Osteoblast (primary cell): Measurements from ENCODE around the gene OPN4. TPM values are rescaled to one million over a fixed set of nuclear protein-coding genes. Genes with fewer than 3 reads are reported as not detected.

ENCODE experiments used
- DNase-seq: peaks from one replicate; pipeline ENCODE4 v3.0.0; 2011; ENCODE audit warnings: low spot score, mixed read lengths; ENCODE audit not compliant: insufficient read length; ENCODE audit errors: missing footprints
- H2AFZ ChIP-seq: 2 replicates; pipeline ENCODE4 v1.6.0; 2011; ENCODE audit warnings: mild to moderate bottlenecking, low read length
- H3K27ac ChIP-seq: 2 replicates; pipeline ENCODE4 v1.5.1; 2011; ENCODE audit warnings: mild to moderate bottlenecking, low read depth, low read length, moderate library complexity
- H3K27me3 ChIP-seq: 2 replicates; pipeline ENCODE4 v1.6.0; 2012; ENCODE audit warnings: mild to moderate bottlenecking, control low read depth, inconsistent platforms, low read length, moderate library complexity; ENCODE audit not compliant: insufficient read depth
- H3K36me3 ChIP-seq: 2 replicates; pipeline ENCODE4 v1.5.1; 2011; ENCODE audit warnings: mild to moderate bottlenecking, low read length, control low read depth, moderate library complexity; ENCODE audit not compliant: insufficient read depth
- H3K4me1 ChIP-seq: 2 replicates; pipeline ENCODE4 v1.5.1; 2011; ENCODE audit warnings: mild to moderate bottlenecking, low read length, control low read depth, moderate library complexity; ENCODE audit not compliant: insufficient read depth
- H3K4me2 ChIP-seq: 2 replicates; pipeline ENCODE4 v1.6.0; 2011; ENCODE audit warnings: mild to moderate bottlenecking, low read length; ENCODE audit not compliant: insufficient read depth
- H3K4me3 ChIP-seq: fragments of 200-600 bp; sonication (generic); 3 replicates; pipeline ENCODE4 v1.5.1; 2012; ENCODE audit warnings: mild to moderate bottlenecking, low read length, inconsistent platforms; ENCODE audit not compliant: insufficient read depth
- H3K79me2 ChIP-seq: 2 replicates; pipeline ENCODE4 v1.6.0; 2012; ENCODE audit warnings: mild to moderate bottlenecking, low read length, control low read depth, inconsistent platforms; ENCODE audit not compliant: insufficient read depth
- H3K9me3 ChIP-seq: 2 replicates; pipeline ENCODE4 v1.5.1; 2011; ENCODE audit warnings: low read depth, low read length, control low read depth
- H4K20me1 ChIP-seq: 2 replicates; pipeline ENCODE4 v1.6.0; 2012; ENCODE audit warnings: mild to moderate bottlenecking, low read length, control low read depth; ENCODE audit not compliant: insufficient read depth
- CTCF ChIP-seq: IDR thresholded peaks from 2 replicates; pipeline ENCODE4 v1.5.1; 2011; ENCODE audit warnings: mild to moderate bottlenecking, low read depth, low read length, moderate library complexity; ENCODE audit errors: extremely low read depth
- total RNA-seq: library from RNA; depleted of rRNA; stranded (reverse); fragments of >200 nt; gene quantifications from 2 replicates; pipeline ENCODE4 v1.2.3, GENCODE V29; 2012

OPN4 gene
- total RNA-seq, 1 donor: not detected

- no peaks in the 10 kb centered on the region for H3K79me2 ChIP-seq
- no peak overlapping the region for H3K4me2 ChIP-seq
- H3K9me3 ChIP-seq: no peaks in the 10 kb centered on the region
- H4K20me1 ChIP-seq: no peaks in the 10 kb centered on the region
- TF ChIP-seq CTCF: no peak
- no peak overlapping the region for H2AFZ ChIP-seq
- no peak overlapping the region for H3K27ac ChIP-seq
- DNase-seq: peak; percentile 68
- H3K27me3 ChIP-seq: no peaks in the 10 kb centered on the region
- no peaks in the 10 kb centered on the region for H3K36me3 ChIP-seq
- no peak overlapping the region for H3K4me3 ChIP-seq
- peaks cover 17% of the 10 kb centered on the region for H3K4me1 ChIP-seq
These were observed 3.3 kb upstream of the OPN4 start for GRCh38 chr10:86651021-86651471.

DNA sequence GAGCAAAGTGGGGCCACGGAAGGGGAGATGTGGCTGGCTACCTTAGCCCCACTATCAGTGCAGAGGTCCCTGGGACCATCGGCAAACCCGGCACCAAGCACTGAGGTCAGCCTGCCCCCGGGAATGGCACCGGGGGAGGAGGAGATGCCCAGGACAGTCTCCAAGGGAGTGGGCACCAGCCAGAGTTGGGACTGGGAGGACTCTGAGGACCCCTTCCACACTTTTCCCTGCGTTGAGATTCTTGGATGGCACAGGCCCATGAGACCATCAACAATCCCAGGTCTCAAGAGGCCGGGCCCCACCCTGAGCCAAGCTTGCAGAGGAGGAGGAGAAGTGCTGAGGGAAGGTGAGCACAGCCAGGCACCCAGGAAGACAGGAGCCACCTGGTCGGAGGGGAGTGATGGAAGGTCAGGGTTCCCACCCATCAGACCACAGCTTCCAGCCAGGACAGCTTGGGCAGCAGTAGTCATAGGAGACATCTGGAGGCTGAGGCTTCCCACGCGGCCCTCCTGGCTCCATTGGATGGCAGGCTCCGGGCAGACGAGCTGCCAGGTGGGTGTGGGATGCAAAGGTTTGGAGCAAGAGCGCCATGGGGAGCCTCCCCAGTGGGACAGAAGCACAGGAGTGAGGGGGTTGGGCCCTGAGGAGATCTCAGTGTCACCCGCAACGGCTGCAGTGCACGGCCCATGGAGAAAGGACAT lies 2.6 kb upstream of the OPN4 start:
- Histone ChIP-seq H3K27me3 (no peaks in the 10 kb centered on the region), H3K4me1 (peaks cover 17% of the 10 kb centered on the region), H3K9me3 (no peaks in the 10 kb centered on the region), H3K4me2 (no peak overlapping the region), H4K20me1 (no peaks in the 10 kb centered on the region), H3K4me3 (no peak overlapping the region), H3K79me2 (no peaks in the 10 kb centered on the region), H2AFZ (no peak overlapping the region), H3K27ac (no peak overlapping the region), H3K36me3 (no peaks in the 10 kb centered on the region)
- TF ChIP-seq CTCF: no peak
- DNase-seq: peak; percentile 46

GRCh38 chr10:86652361-86653202 lies 1.8 kb upstream of the OPN4 start:
- H3K9me3 ChIP-seq: no peaks in the 10 kb centered on the region
- H3K4me2 ChIP-seq: no peak overlapping the region
- peak overlapping the region; percentile 15 for H2AFZ ChIP-seq
- H3K27me3 ChIP-seq: peaks cover 2% of the 10 kb centered on the region
- peaks cover 17% of the 10 kb centered on the region for H3K4me1 ChIP-seq
- peak; percentile 77 for DNase-seq
- no peak overlapping the region for H3K4me3 ChIP-seq
- H3K36me3 ChIP-seq: no peaks in the 10 kb centered on the region
- no peak for TF ChIP-seq CTCF
- no peaks in the 10 kb centered on the region for H3K79me2 ChIP-seq
- no peak overlapping the region for H3K27ac ChIP-seq
- no peaks in the 10 kb centered on the region for H4K20me1 ChIP-seq

DNA sequence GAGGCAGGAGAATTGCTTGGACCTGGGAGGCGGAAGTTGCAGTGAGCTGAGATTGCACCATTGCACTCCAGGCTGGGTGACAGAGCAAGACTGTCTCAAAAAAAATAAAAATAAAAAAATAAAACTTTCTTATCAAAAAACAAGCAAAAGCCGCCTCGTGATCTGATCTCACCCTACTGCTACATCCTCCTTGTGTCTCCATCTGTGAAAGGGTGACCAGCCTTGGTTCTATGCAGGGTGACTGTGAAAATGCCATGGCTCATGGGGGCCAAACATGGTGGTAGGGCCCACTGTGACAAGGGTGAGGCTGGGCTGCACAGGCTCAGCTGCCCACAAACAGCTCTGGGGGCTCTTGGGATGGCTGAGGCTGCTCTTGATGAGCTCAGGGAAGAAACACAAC lies 968 bp upstream of the OPN4 start:
- H4K20me1 ChIP-seq: no peaks in the 10 kb centered on the region
- no peak for DNase-seq
- no peaks in the 10 kb centered on the region for H3K36me3 ChIP-seq
- H3K27me3 ChIP-seq: peaks cover 2% of the 10 kb centered on the region
- no peaks in the 10 kb centered on the region for H3K79me2 ChIP-seq
- peaks cover 11% of the 10 kb centered on the region for H3K4me1 ChIP-seq
- no peaks in the 10 kb centered on the region for H3K9me3 ChIP-seq
- no peak overlapping the region for H3K4me2 ChIP-seq
- H3K27ac ChIP-seq: no peak overlapping the region
- no peak overlapping the region for H3K4me3 ChIP-seq
- TF ChIP-seq CTCF: no peak
- H2AFZ ChIP-seq: no peak overlapping the region
